Fibroblast of lung (primary cell): ENCODE results near the gene CLSTN1. TPM values are rescaled to one million over a fixed set of nuclear protein-coding genes. Genes with fewer than 3 reads are reported as not detected.

Experiments used
- DNase-seq, 2 donors: peaks; one replicate each; pipeline versions ENCODE4 v3.0.0 to v3.0.0-alpha.2; 2010; ENCODE audit warnings: low read depth in 2 of 2
- H2AFZ ChIP-seq: 2 replicates; pipeline ENCODE4 v1.5.1; 2012; ENCODE audit warnings: low read length, control low read depth, inconsistent platforms
- H3K27ac ChIP-seq: 2 replicates; pipeline ENCODE4 v1.5.1; 2011; ENCODE audit warnings: low read length, control low read depth; ENCODE audit not compliant: insufficient read depth
- H3K27me3 ChIP-seq: 2 replicates; pipeline ENCODE4 v1.5.1; 2011; ENCODE audit warnings: mild to moderate bottlenecking, low read length; ENCODE audit not compliant: control insufficient read depth, insufficient read depth
- H3K36me3 ChIP-seq: 2 replicates; pipeline ENCODE4 v1.5.1; 2011; ENCODE audit warnings: low read length; ENCODE audit not compliant: control insufficient read depth, insufficient read depth
- H3K4me1 ChIP-seq: 2 replicates; pipeline ENCODE4 v1.5.1; 2011; ENCODE audit warnings: low read length; ENCODE audit not compliant: control insufficient read depth, insufficient read depth; ENCODE audit errors: extremely low read depth
- H3K4me2 ChIP-seq: 2 replicates; pipeline ENCODE4 v1.5.1; 2011; ENCODE audit warnings: low read length, control low read depth; ENCODE audit not compliant: insufficient read depth; ENCODE audit errors: extremely low read depth
- H3K4me3 ChIP-seq, 4 experiments: fragments of 200-600 bp in 1 of 4; sonication (generic) in 1 of 4; replicated peaks in 1 of 4; 2 replicates each; pipeline ENCODE4 v1.5.1; 2011 to 2016; ENCODE audit warnings: low read length in 4 of 4, low read depth in 3 of 4, mild to moderate bottlenecking in 3 of 4, control low read depth in 2 of 4, inconsistent platforms in 1 of 4, mixed read lengths in 1 of 4; ENCODE audit not compliant: insufficient read depth in 1 of 4; ENCODE audit errors: control extremely low read depth in 1 of 4
- H3K79me2 ChIP-seq: 2 replicates; pipeline ENCODE4 v1.5.1; 2012; ENCODE audit warnings: mild to moderate bottlenecking, low read length, inconsistent platforms; ENCODE audit not compliant: control insufficient read depth, insufficient read depth
- H3K9ac ChIP-seq: 2 replicates; pipeline ENCODE4 v1.5.1; 2011; ENCODE audit warnings: mild to moderate bottlenecking, low read length, control low read depth; ENCODE audit not compliant: insufficient read depth
- H3K9me3 ChIP-seq: 2 replicates; pipeline ENCODE4 v1.5.1; 2012; ENCODE audit warnings: low read depth, low read length; ENCODE audit not compliant: control insufficient read depth, insufficient read depth
- H4K20me1 ChIP-seq: 2 replicates; pipeline ENCODE4 v1.5.1; 2011; ENCODE audit warnings: low read length; ENCODE audit not compliant: control insufficient read depth, insufficient read depth; ENCODE audit errors: extremely low read depth
- EZH2 ChIP-seq: IDR thresholded peaks from 2 replicates; pipeline ENCODE4 v1.5.1; 2012; ENCODE audit warnings: low read length, control low read depth, mild to moderate bottlenecking; ENCODE audit errors: missing control alignments
- polyA plus RNA-seq, 2 donors: library from polyadenylated mRNA; depleted of rRNA in 1 of 2; stranded (reverse) in 1 of 2; unstranded in 1 of 2; fragments of >200 nt; gene quantifications; 2 replicates each; pipeline ENCODE4 v1.2.1, GENCODE V29; 2011 to 2012; ENCODE audit warnings: missing spikeins in 1 of 2
- total RNA-seq: library from RNA; depleted of rRNA; stranded (reverse); fragments of >200 nt; gene quantifications from 2 replicates; pipeline ENCODE4 v1.2.1, GENCODE V29; 2014
- TF ChIP-seq, protein P1 (sequence below), 2 donors: IDR thresholded peaks in 1 of 2; conservative IDR thresholded peaks in 1 of 2; 1 replicate in 1 of 2; 2 replicates in 1 of 2; pipeline ENCODE4 v1.5.1; 2011 to 2012; ENCODE audit warnings: low read length in 2 of 2, control low read depth in 1 of 2, inconsistent platforms in 1 of 2, low read depth in 1 of 2, mild to moderate bottlenecking in 1 of 2

Gene CLSTN1
- total and polyA plus RNA-seq, 2 donors (not counting 1 experiment from before 2014, with no cell fraction given) = 57.4 to 115 TPM

DNA sequence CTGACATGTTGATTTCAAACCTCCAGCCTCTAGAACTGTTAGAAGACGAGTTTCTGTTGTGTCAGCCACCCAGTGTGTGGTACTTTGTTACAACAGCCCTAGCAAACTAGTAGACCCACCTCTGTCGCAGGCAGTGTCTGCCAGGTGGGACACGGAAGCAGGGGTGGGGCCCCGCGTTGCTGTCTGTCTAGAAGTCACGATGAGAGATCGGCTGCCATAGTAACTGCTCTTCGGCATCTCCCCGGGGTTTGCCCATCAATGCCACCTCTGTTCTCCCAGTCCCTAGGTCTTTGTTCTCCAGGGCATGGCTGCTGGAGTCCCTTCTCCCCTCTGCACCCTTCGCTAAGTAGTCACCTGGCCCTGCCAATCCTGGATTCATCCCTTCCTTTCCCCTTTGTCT is 15.2 kb upstream of the CLSTN1 start:
- Histone ChIP-seq H3K27ac (no peak overlapping the region), H3K79me2 (no peaks in the 10 kb centered on the region), H2AFZ (no peak overlapping the region), H3K4me1 (peaks cover 2% of the 10 kb centered on the region), H3K36me3 (no peaks in the 10 kb centered on the region), H3K27me3 (peaks cover 8% of the 10 kb centered on the region), H3K9ac (no peak overlapping the region), H3K4me2 (no peak overlapping the region), H4K20me1 (no peaks in the 10 kb centered on the region), H3K9me3 (no peaks in the 10 kb centered on the region), H3K4me3 (no peak overlapping the region)
- TF ChIP-seq, protein P1, sequence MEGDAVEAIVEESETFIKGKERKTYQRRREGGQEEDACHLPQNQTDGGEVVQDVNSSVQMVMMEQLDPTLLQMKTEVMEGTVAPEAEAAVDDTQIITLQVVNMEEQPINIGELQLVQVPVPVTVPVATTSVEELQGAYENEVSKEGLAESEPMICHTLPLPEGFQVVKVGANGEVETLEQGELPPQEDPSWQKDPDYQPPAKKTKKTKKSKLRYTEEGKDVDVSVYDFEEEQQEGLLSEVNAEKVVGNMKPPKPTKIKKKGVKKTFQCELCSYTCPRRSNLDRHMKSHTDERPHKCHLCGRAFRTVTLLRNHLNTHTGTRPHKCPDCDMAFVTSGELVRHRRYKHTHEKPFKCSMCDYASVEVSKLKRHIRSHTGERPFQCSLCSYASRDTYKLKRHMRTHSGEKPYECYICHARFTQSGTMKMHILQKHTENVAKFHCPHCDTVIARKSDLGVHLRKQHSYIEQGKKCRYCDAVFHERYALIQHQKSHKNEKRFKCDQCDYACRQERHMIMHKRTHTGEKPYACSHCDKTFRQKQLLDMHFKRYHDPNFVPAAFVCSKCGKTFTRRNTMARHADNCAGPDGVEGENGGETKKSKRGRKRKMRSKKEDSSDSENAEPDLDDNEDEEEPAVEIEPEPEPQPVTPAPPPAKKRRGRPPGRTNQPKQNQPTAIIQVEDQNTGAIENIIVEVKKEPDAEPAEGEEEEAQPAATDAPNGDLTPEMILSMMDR (conservative IDR thresholded peaks at IDR 0.05 in 1 of 2, IDR thresholded peaks at IDR 0.05 in 1 of 2; ENCODE audit: low read depth in 1 of 2, low read length in 2 of 2) = no peak
- TF ChIP-seq EZH2 = no peak
- DNase-seq = no peak

DNA sequence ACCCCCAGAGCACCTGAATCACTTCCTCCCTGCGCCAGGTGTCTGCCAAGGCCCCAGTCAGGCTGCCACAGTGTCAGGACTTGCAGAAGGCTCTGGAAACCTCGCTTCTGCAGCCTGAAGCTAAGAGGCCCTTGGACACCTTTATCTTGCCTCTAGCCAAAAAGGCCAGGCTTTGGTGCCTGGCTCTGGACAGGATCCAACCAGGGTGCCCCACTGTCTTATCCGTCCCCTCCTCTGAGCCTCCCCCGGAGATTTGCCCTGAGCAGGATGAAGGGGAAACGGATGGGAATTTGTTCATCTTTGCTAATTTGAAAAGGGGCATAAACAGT is 12.8 kb upstream of the CLSTN1 start:
- no peak for DNase-seq
- Histone ChIP-seq H3K4me3 (no peak overlapping the region), H3K36me3 (no peaks in the 10 kb centered on the region), H3K4me2 (no peak overlapping the region), H3K9me3 (no peaks in the 10 kb centered on the region), H4K20me1 (no peaks in the 10 kb centered on the region), H3K27me3 (peaks cover 7% of the 10 kb centered on the region), H3K4me1 (peaks cover 2% of the 10 kb centered on the region), H3K9ac (no peak overlapping the region), H3K27ac (no peak overlapping the region), H2AFZ (no peak overlapping the region), H3K79me2 (no peaks in the 10 kb centered on the region)
- TF ChIP-seq EZH2 = no peak
- TF ChIP-seq, protein P1 (conservative IDR thresholded peaks at IDR 0.05 in 1 of 2, IDR thresholded peaks at IDR 0.05 in 1 of 2; ENCODE audit: low read depth in 1 of 2, low read length in 2 of 2) = no peak

DNA sequence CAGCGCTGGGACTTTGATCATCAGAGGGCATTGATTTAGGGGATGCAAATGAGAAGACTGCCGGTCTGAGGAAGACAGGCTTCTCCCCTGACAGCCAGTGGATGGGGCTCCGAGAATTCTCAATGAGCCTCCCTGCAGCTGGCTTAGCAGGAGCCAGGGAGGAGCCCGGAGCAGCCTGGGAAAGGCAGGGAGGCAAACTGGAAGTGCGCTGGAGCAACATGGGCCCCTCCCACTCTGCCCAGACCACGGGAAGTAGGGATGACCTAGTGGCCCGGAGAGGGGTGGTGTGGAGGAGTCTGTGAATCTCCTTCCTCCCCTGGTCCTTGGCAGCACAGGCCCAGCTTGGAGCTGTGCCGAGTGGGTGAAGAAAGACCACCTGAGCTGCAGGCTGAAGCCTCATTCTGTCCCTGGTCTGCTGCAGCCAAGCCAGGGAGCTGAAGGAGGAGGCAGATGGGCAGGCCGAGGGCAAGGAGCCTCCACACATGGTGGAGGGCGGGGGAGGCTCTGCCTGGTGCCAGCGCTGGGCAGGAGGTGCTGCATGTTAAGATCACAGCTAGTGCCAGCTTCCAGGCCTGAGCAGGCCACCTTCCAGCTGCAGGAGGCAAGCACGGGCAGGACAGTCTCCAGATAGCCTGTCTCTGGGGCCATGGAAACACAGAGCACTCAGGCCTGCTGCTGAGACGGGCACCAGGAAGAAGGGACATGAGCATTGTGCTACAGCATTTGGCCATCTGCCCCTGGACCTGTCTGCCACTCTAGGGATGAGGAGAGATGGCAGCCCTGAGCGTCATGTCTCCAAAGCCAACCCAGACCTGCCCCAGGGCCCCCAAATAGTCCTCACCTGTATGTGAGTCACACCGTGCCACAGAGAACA is 12.2 kb upstream of the CLSTN1 start:
- no peaks in the 10 kb centered on the region for H3K79me2 ChIP-seq
- peak overlapping the region; percentile 71 for H2AFZ ChIP-seq
- H3K9ac ChIP-seq = no peak overlapping the region
- H3K4me2 ChIP-seq = peak overlapping the region; percentile 35
- H3K4me1 ChIP-seq = peaks cover 2% of the 10 kb centered on the region
- H3K27ac ChIP-seq = no peak overlapping the region
- H4K20me1 ChIP-seq = no peaks in the 10 kb centered on the region
- TF ChIP-seq, protein P1 (conservative IDR thresholded peaks at IDR 0.05 in 1 of 2, IDR thresholded peaks at IDR 0.05 in 1 of 2; ENCODE audit: low read depth in 1 of 2, low read length in 2 of 2) = no peak
- TF ChIP-seq EZH2 = no peak
- H3K4me3 ChIP-seq = no peak overlapping the region
- H3K9me3 ChIP-seq = no peaks in the 10 kb centered on the region
- peaks cover under 1% of the 10 kb centered on the region for H3K27me3 ChIP-seq
- no peaks in the 10 kb centered on the region for H3K36me3 ChIP-seq
- peak; percentile 33 to 51 for DNase-seq
